Naive thymus-derived CD8-positive, alpha-beta T cell (primary cell): Measurements from ENCODE around the gene GLIS2. TPM values are rescaled to one million over a fixed set of nuclear protein-coding genes. Genes with fewer than 3 reads are reported as not detected.
"Not testable (repeated sequence)": the region's sequence is repeated elsewhere in the genome, so short reads cannot be mapped to it uniquely, and the experiment has no call there.

Source experiments
- ATAC-seq, 2 donors: fragments of 150-1000 bp; cut with Tn5 transposase in 1 of 2; sonication (Bioruptor Pico), chemical (Tn5 transposase) in 1 of 2; 1 replicate in 1 of 2; 2 replicates in 1 of 2; pipeline ENCODE4 v1.10.0; 2021; ENCODE audit warnings: mild to moderate bottlenecking in 2 of 2, moderate library complexity in 2 of 2
- POLR2A ChIA-PET: fragments of 350-600 bp; sonication (Branson Sonifier 250); formaldehyde crosslinking; loops from one replicate; lab custom pipeline; 2021; ENCODE audit warnings: antibody characterized with exemption; lab: Charles Lee
- DNase-seq, 10 donors: peaks; one replicate each; pipeline versions ENCODE4 v3.0.0 to v3.0.0-alpha.2; 2020 to 2022
- H3K27ac Mint-ChIP-seq, 10 donors: one replicate each; pipeline ENCODE4 v1.8.0; 2020 to 2022; ENCODE audit warnings: mild to moderate bottlenecking in 10 of 10, mixed read lengths in 10 of 10, moderate library complexity in 4 of 10, inconsistent platforms in 1 of 10
- H3K27me3 Mint-ChIP-seq, 5 donors: one replicate each; pipeline ENCODE4 v1.8.0; 2021 to 2022; ENCODE audit warnings: mixed read lengths in 5 of 5
- H3K36me3 Mint-ChIP-seq, 3 donors: one replicate each; pipeline ENCODE4 v1.8.0; 2020 to 2022; ENCODE audit warnings: mixed read lengths in 3 of 3, mild to moderate bottlenecking in 2 of 3, inconsistent platforms in 1 of 3
- H3K4me1 Mint-ChIP-seq, 4 donors: one replicate each; pipeline ENCODE4 v1.8.0; 2021 to 2022; ENCODE audit warnings: mixed read lengths in 4 of 4
- H3K4me3 Mint-ChIP-seq, 10 donors: one replicate each; pipeline ENCODE4 v1.8.0; 2020 to 2022; ENCODE audit warnings: mild to moderate bottlenecking in 10 of 10, mixed read lengths in 10 of 10, moderate library complexity in 6 of 10, inconsistent platforms in 1 of 10
- H3K9me3 Mint-ChIP-seq, 9 donors: one replicate each; pipeline ENCODE4 v1.8.0; 2020 to 2022; ENCODE audit warnings: mixed read lengths in 9 of 9, mild to moderate bottlenecking in 3 of 9, inconsistent platforms in 1 of 9, moderate library complexity in 1 of 9
- polyA plus RNA-seq, 3 donors: library from polyadenylated mRNA; unstranded; fragments of 300-500 nt; fragmentation: Illumina TruSeq; gene quantifications; one replicate each; pipeline ENCODE4 v1.2.3, GENCODE V29; 2021
- total RNA-seq, 8 experiments: library from RNA in 2 of 8; stranded (reverse) in 2 of 8; gene quantifications; one replicate each; pipeline ENCODE4 v1.2.3 and lab custom pipeline; 2021 to 2026

GLIS2 gene
- total and polyA plus RNA-seq, 5 experiments from 2014 or later: 0.10 TPM; not detected in 4

- Mint-ChIP-seq H3K4me1 (peaks cover 6 to 23% (median 12%) of the 10 kb centered on the region in 4 donors), H3K27me3 (no peaks in the 10 kb centered on the region), H3K27ac (peak overlapping the region in 2 of 10 donors; percentile 32 to 34), H3K9me3 (no peaks in the 10 kb centered on the region), H3K36me3 (peaks cover 0 to 4% (median 0%) of the 10 kb centered on the region in 3 donors), H3K4me3 (no peak overlapping the region)
- POLR2A ChIA-PET: interaction anchor here (1.2 kb wide), 1 partner anchor 8 kb away, joined by 3 read pairs; no protein-coding TSS in a partner anchor
- ATAC-seq (no peak), DNase-seq (no peak)
Measured at GRCh38 chr16:4341250-4341649, 25.4 kb downstream of the GLIS2 start.

- H3K4me3 Mint-ChIP-seq: no peak overlapping the region
- POLR2A ChIA-PET: interaction anchor here (1.1 kb wide), 1 partner anchor 18 kb away, joined by 3 read pairs; no protein-coding TSS in a partner anchor
- H3K4me1 Mint-ChIP-seq: peaks cover 6 to 40% (median 19%) of the 10 kb centered on the region in 4 donors
- ATAC-seq (no peak), DNase-seq (no peak)
- H3K9me3 Mint-ChIP-seq: no peaks in the 10 kb centered on the region
- H3K36me3 Mint-ChIP-seq: peaks cover 0 to 4% (median 0%) of the 10 kb centered on the region in 3 donors
- H3K27ac Mint-ChIP-seq: peak overlapping the region; percentile 6 to 91 (median 56)
- H3K27me3 Mint-ChIP-seq: no peaks in the 10 kb centered on the region
Measured at GRCh38 chr16:4342866-4343744, 27.2 kb downstream of the GLIS2 start.

GRCh38 chr16:4344300-4344982 is 28.6 kb downstream of the GLIS2 start:
- POLR2A ChIA-PET, H3K36me3 Mint-ChIP-seq, H3K9me3 Mint-ChIP-seq, H3K27me3 Mint-ChIP-seq, ATAC-seq, H3K4me3 Mint-ChIP-seq, DNase-seq: not testable (repeated sequence)
- Mint-ChIP-seq H3K4me1 (peaks cover 11 to 50% (median 26%) of the 10 kb centered on the region in 4 donors), H3K27ac (peak overlapping the region in 9 of 10 donors; percentile 7 to 88 (median 61))

- peak overlapping the region; percentile 19 to 88 (median 69) for H3K27ac Mint-ChIP-seq
- H3K36me3 Mint-ChIP-seq: peaks cover 0 to 6% (median 0%) of the 10 kb centered on the region in 3 donors
- H3K27me3 Mint-ChIP-seq: no peaks in the 10 kb centered on the region
- no peaks in the 10 kb centered on the region for H3K9me3 Mint-ChIP-seq
- H3K4me1 Mint-ChIP-seq: peaks cover 11 to 56% (median 29%) of the 10 kb centered on the region in 4 donors
- ATAC-seq: no peak
- POLR2A ChIA-PET: interaction anchor here (1.2 kb wide), 1 partner anchor 35 kb away, joined by 3 read pairs; no protein-coding TSS in a partner anchor
- peak overlapping the region in 1 of 10 donors; percentile 36 for H3K4me3 Mint-ChIP-seq
- no peak for DNase-seq
Measured at GRCh38 chr16:4344983-4345835, 29.3 kb downstream of the GLIS2 start.

GRCh38 chr16:4345836-4346781 is 30.2 kb downstream of the GLIS2 start:
- peaks cover 11 to 62% (median 33%) of the 10 kb centered on the region in 4 donors for H3K4me1 Mint-ChIP-seq
- no peak for ATAC-seq
- H3K36me3 Mint-ChIP-seq: peaks cover 0 to 2% (median 0%) of the 10 kb centered on the region in 3 donors

GRCh38 chr16:4347010-4347409 is 31.1 kb downstream of the GLIS2 start:
- DNase-seq (no peak), ATAC-seq (no peak)
- Mint-ChIP-seq H3K4me1 (peaks cover 13 to 67% (median 40%) of the 10 kb centered on the region in 4 donors), H3K4me3 (no peak overlapping the region), H3K36me3 (peaks cover 0 to 2% (median 0%) of the 10 kb centered on the region in 3 donors), H3K9me3 (no peaks in the 10 kb centered on the region), H3K27ac (peak overlapping the region in 5 of 10 donors; percentile 31 to 66 (median 55)), H3K27me3 (peaks cover 0 to 1% (median 0%) of the 10 kb centered on the region in 5 donors)
- POLR2A ChIA-PET: no interaction called here

More at GRCh38 chr16:4345836-4346781, 30.2 kb downstream of the GLIS2 start:
- POLR2A ChIA-PET: interaction anchor here (0.6 to 1.2 kb wide), 2 partner anchors 34 to 107 kb away, joined by 3 to 4 read pairs; no protein-coding TSS in a partner anchor
- DNase-seq: no peak
- Mint-ChIP-seq H3K9me3 (no peaks in the 10 kb centered on the region), H3K27me3 (peaks cover 0 to under 1% (median 0%) of the 10 kb centered on the region in 5 donors), H3K4me3 (peak overlapping the region in 1 of 10 donors; percentile 4), H3K27ac (peak overlapping the region in 8 of 10 donors; percentile 13 to 78 (median 40))

- Mint-ChIP-seq H3K4me1 (peaks cover 13 to 65% (median 40%) of the 10 kb centered on the region in 4 donors), H3K27me3 (peaks cover 0 to 1% (median 0%) of the 10 kb centered on the region in 5 donors), H3K27ac (peak overlapping the region in 8 of 10 donors; percentile 16 to 76 (median 45)), H3K36me3 (peaks cover 0 to 2% (median 0%) of the 10 kb centered on the region in 3 donors), H3K9me3 (no peaks in the 10 kb centered on the region), H3K4me3 (peak overlapping the region in 2 of 10 donors; percentile 16 to 48)
- POLR2A ChIA-PET: interaction anchor here (0.6 to 1.3 kb wide), 3 partner anchors 10 to 838 kb away, joined by 3 to 4 read pairs (median 4); no protein-coding TSS in a partner anchor
- DNase-seq (no peak), ATAC-seq (no peak)
Measured at GRCh38 chr16:4347765-4348509, 32.1 kb downstream of the GLIS2 start.

- ATAC-seq (no peak), DNase-seq (no peak)
- Mint-ChIP-seq H3K9me3 (no peaks in the 10 kb centered on the region), H3K4me1 (peaks cover 12 to 59% (median 38%) of the 10 kb centered on the region in 4 donors), H3K4me3 (peak overlapping the region in 5 of 10 donors; percentile 20 to 48 (median 26)), H3K27me3 (peaks cover 0 to 1% (median 0%) of the 10 kb centered on the region in 5 donors), H3K36me3 (peaks cover 0 to 2% (median 0%) of the 10 kb centered on the region in 3 donors), H3K27ac (peak overlapping the region in 3 of 10 donors; percentile 18 to 31 (median 18))
- POLR2A ChIA-PET: interaction anchor here (0.6 to 3.1 kb wide), 7 partner anchors 8 to 753 kb away, joined by 3 to 16 read pairs (median 4); partner anchors contain the start of gene CORO7
Measured at GRCh38 chr16:4349332-4349731, 33.5 kb downstream of the GLIS2 start.

- peak in 1 of 10 donors; percentile 18 for DNase-seq
- Mint-ChIP-seq H3K36me3 (peaks cover 0 to 8% (median 2%) of the 10 kb centered on the region in 3 donors), H3K4me3 (peak overlapping the region; percentile 87 to 96 (median 94)), H3K27me3 (peaks cover 0 to 1% (median 0%) of the 10 kb centered on the region in 5 donors), H3K4me1 (peaks cover 10 to 53% (median 33%) of the 10 kb centered on the region in 4 donors), H3K27ac (peak overlapping the region; percentile 81 to 96 (median 94)), H3K9me3 (no peaks in the 10 kb centered on the region)
- POLR2A ChIA-PET: interaction anchor here (0.5 to 3.1 kb wide), 6 partner anchors 12 to 79 kb away, joined by 3 to 16 read pairs (median 4); partner anchors contain the start of genes CORO7 and TFAP4
- peak in 1 of 2 donors; percentile 18 for ATAC-seq
Measured at GRCh38 chr16:4350365-4350786, 34.5 kb downstream of the GLIS2 start.
